Measurements from ENCODE around the gene KRT15.
A peak's percentile ranks its signal among the peaks of the same experiment; 100 is the strongest.

- TF ChIP-seq, protein P1, sequence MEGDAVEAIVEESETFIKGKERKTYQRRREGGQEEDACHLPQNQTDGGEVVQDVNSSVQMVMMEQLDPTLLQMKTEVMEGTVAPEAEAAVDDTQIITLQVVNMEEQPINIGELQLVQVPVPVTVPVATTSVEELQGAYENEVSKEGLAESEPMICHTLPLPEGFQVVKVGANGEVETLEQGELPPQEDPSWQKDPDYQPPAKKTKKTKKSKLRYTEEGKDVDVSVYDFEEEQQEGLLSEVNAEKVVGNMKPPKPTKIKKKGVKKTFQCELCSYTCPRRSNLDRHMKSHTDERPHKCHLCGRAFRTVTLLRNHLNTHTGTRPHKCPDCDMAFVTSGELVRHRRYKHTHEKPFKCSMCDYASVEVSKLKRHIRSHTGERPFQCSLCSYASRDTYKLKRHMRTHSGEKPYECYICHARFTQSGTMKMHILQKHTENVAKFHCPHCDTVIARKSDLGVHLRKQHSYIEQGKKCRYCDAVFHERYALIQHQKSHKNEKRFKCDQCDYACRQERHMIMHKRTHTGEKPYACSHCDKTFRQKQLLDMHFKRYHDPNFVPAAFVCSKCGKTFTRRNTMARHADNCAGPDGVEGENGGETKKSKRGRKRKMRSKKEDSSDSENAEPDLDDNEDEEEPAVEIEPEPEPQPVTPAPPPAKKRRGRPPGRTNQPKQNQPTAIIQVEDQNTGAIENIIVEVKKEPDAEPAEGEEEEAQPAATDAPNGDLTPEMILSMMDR (IDR thresholded peaks at IDR 0.05), result peak in 3 of 5 experiments; percentile 14 to 24 (median 16)
- TF ChIP-seq POLR2A (IDR thresholded peaks at IDR 0.05), result no peak
These were observed 31.7 kb downstream of the KRT15 start for GRCh38 chr17:41486809-41487530.

Measured in tibial nerve (tissue), 3 donors.